GM19468 (cell line): ENCODE results near the gene CPXM2.

Experiments used
- ATAC-seq: cut with Tn5 transposase; IDR thresholded peaks from one replicate; pipeline ENCODE4 v1.9.1; 2021; ENCODE audit warnings: mild to moderate bottlenecking, moderate library complexity, moderate number of reproducible peaks; ENCODE audit not compliant: unreplicated experiment; ENCODE audit errors: extremely low read depth

The CPXM2 gene

DNA sequence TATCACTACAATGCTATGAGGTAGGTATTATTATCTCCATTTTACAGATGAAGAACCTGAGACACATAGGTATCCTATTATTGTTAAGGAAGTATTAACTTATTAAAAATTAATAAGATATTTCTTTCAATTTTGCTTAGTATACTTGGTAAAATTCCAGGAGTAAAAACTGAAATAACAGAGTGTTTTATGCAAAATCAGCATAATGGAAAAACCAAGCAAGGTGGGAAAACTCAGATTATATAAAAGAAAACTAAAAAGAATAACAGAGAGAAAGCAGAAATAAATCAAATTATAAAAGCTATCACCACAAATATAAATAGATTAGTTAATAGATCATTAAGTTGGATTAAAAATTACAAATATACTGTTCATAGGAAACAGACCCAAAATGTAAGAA lies 82.0 kb downstream of the CPXM2 start:
- no peak for ATAC-seq

DNA sequence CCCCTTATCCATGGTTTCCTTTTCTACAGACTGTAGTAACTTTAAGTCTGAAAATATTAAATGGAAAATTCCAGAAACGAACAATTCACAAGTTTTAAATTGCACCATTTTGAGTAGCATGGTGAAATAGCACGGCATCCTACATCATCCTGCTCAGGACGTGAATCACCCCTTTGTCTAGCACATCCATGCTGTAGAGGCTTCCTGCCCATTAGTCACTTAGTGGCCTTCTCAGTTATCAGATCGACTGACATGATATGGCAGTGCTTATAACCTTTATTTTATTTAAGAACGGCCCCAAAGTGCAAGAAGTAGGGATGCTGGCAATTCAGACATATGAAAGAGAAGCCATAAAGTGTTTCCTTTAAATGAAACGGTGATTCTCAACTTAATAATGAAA lies 82.7 kb downstream of the CPXM2 start:
- ATAC-seq: no peak

DNA sequence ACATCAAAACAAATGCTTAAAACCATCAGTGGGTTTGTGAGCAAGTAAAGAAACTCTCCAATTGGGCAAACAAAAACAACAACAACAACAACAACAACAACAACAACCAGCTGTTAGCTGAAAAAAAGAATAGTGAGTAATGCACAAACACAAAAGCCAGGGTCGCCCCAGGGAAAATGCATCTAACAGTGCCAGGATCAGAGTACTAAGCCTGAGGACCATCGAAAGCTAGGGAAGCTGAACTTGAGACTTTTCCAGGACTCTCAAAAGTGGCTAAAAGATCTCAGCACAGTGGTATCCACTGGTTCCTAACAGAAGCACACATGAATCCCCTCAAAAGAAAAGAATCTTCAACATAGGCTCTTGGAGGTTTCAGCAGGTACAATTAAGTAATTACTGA lies 83.3 kb downstream of the CPXM2 start:
- ATAC-seq: no peak

DNA sequence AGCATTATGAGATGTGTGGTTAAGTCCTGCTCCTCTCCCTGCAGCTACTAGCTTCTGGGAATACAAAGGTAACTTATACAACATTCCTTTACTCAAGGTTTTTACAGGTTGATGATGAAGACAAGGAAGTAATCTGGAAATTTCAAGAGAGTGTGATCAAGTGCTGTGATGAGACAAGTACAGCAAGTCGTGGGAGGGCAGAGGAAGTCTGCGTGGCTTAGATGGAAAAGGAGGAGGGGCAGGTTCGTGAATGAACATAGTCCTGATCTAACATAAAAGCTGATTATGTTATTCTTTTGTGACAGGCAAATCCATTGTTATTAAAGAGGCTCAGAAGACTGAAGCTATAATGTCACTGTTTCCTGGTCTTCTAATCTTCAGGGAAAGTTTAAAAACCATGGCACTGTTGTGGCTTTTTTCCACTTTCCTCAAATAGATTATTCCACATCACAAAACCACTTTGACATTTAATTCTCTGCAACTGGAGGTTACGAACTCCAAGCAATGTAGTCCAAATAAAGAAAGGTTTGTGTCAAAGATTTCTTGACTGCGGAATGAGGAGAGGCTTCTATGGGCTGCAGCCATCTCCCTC lies 84.1 kb downstream of the CPXM2 start:
- no peak for ATAC-seq

DNA sequence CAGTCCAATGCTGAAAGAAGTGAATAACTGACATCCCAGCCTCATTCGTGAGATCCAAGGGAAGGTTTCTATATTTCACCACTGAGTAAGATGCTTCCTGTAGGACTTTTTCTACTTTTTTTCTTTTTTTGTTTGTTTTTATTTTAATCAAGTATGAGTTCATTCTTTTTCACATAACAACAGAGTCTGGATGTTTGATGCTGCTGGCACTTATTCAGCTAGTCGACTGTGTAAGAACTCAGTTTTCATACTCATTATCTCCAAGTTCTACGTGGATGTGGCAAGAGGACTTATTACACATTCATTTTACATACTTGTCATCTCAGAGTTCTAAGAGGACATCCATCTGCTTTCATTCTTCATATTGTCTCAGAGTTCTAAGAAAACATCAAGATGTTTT lies 86.9 kb downstream of the CPXM2 start:
- ATAC-seq: no peak

DNA sequence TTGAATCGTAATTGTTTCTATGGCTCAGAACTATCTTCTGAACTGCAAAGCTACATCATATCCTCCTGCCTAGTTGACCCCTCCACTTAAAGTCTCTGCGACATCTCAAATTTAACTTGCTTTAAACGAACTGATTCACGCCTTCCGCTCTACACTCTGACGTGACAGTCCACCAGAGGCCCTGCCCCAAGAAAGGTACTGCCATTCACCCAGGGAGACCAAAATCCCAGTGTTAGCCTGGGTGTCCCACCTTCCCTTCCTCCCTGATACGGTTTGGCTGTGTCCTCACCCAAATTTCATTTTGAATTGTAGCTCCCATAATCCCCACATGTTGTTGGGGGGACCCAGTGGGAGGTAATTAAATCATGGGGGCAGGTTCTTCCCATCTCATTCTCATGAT lies 90.8 kb downstream of the CPXM2 start:
- ATAC-seq: no peak

DNA sequence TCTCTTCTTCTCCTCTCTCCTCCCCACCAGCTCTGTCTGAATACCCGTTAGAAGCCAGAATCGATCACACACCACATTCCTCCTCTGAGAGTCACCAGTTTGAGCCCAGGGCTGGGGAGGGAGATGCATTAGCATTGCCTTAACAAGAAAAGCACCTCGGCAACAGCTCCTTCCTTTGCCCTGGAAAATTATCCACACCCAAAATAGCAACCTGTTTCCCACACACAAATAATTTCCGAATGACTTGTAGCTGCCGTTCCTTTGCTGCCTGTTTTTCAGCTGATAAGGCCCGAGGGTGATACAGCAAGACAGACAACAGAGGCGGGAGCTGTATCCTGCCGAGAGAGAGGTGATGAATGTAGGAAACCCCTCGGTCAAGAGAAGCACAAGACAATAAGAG lies 91.3 kb downstream of the CPXM2 start:
- no peak for ATAC-seq

DNA sequence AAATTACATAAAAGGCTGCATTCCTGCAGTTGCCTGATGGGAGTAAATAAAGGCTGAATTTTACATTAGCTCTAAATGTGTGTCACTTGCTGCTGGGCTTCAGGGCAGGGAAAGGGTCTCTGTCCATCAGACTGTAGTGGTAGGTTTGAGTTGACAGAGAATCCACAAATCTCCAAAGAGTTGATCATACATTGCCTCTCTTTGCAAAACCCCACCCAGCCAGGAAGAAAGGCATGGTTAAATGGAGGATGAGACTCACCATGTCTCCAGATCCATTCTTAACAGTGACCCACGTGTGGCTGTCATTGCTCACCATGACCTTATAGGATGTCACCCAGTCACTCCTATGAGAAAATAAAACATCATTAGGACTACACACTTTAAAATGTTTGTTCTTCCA lies 92.8 kb downstream of the CPXM2 start:
- no peak for ATAC-seq

DNA sequence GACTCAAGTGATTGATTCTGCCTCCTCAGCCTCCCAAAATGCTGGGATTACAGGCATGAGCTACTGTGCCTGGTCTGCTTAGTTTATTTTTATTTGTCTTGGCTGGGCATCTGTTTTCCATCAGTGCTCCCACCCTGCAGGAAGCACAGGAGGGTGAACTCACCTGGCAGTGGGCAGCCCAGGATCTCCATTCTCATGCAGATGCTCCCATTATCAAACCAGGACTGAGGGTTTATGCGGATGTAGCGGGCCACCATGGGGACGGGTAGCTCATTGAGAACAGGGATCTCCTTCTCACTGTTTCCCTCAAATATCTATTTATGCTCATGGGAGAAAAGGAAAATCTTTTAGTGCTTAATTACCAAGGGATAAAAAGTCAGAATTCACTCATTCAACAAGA lies 93.8 kb downstream of the CPXM2 start:
- no peak for ATAC-seq

DNA sequence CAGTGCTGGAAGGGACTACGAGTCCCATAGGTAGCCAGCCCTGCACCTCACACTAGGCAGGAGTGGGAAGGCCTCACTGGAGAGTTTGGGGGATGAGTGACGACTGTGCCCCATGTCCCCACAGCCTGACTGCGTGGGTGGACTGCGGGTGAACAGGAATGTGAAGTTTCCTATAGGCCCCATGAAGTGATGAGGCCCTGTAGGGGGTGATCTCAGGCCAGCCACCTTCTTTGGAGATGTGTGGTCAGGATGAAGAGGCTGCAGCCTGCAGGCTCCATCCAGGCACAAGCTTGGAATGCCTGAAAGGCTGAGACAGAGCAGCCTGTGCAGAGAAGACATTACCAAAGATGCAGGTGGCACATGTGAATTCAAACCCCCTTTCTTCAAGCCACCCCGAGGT lies 94.9 kb downstream of the CPXM2 start:
- ATAC-seq: no peak

DNA sequence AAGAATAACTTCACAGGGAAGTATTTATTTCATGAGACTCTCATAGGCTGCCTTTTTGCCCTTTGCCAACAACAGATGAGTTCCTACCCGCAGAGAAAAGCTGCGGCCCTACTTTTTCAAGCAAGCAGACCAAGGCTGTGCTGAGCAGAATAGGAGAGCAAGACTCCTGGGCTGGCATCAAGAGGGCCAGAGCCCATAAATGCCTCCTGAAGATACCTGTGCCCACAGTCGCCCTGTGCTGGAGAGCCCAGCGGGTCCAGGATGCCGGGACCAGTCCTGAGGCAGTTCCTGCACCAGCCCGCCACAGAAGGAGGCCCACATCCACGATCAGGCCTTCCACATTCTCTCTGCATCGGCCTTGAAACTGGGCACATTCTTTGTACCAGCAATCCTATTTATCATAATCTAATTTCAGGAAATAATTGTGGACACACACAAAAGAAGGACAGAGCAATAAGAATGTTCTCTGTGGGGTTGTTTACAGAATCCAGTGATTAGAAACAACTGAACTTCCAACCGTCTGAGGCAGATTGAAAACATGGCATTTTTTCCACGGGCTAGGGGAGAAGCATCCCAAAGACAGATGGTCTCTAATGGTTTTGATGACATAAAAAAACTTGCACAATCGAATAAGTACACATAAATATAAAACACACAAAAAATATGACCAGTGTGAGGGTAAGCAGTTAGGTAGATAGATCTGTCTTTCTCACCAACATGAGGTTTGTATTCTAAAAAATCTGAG lies 95.6 kb downstream of the CPXM2 start:
- no peak for ATAC-seq

DNA sequence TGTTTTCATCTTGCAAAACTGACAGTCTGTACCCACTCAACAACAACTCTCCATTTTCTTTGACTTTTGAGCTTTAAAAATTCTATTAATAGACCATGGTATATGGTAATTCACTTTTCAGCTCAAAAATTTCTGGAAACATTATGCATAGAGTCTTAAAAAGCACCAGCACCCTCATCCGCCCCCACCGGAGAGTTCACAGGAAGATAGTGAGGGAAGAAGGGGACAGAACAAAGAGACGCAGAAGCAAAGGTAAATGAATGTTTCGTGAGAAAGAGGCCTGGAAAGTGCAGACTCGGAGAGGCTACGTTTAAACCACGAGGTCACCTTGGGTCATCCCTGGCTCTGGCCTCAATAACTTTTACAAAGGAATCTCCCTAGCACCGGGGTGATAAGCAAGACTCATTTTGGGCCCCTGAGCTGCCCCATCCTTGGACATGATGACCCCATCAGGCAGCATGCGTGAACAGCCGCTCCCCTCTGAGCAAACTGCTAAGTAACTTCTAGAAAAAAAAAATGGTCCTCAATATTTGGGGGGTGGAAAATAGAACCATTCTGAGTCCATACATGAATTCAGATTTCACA lies 96.3 kb downstream of the CPXM2 start:
- no peak for ATAC-seq

DNA sequence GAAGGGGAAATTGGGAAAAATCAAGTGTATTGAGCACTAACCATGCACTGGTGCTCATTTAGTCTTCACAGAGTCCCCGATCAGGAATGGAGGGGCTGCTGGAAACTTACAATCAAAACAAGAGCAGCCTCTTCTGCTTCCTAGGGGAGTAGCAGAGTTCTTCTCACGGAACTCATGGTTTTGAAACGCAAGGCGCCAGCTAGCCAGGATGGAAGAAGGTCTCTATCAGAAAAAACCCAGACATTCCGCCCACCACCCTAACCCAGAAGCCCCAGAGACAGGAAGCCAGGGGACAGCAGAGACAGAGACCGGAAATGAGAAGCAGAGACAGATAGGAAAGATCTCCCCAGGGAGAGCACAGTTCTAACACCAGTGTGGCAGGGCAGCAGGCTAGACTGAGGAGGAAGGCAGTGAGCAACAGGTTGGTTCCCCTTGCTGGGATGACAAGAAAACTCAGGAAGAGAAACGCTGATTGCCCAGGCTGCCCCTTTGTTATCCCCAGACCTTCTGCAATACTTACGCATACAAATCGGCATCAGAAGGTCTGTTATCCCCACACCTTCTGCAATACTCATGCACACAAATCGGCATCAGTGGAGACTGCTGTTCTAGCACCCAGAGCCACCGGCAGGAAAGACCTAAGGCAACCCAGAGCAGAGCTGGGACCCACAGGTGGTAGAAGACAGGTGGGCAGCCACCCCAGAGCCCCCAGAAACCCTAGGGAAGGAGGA lies 99.2 kb downstream of the CPXM2 start:
- ATAC-seq: no peak

DNA sequence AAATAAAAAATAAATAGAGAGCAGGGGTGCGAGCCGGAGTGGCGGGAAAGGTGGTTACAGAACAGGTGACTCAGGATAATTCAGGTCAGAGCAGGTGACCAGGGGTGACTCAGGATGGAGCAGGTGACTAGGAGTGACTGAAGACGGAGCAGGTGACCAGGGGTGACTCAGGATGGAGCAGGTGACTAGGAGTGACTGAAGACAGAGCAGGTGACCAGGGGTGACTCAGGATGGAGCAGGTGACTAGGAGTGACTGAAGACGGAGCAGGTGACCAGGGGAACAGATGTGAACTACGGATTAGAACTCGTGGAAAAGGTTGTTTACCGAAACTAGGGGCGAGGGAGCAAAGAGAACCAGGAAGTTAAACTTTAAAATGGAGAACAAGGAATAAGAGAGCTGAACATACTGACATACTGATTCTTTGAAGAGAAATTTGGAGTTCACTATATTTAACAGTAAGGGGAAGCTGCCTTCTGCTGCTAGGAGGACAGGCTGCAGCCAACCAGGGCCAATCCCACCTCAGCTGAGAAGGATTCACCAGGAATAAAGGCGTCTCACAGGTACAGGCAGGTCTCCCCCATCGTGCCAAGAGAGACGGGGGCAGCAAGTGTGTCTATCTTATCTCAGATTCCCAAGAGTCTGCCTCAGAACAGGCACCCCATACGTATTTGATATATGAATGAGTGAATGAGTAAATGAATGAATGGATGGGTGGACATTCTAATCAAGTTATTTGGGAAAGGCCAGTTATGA lies 101.3 kb downstream of the CPXM2 start:
- no peak for ATAC-seq

DNA sequence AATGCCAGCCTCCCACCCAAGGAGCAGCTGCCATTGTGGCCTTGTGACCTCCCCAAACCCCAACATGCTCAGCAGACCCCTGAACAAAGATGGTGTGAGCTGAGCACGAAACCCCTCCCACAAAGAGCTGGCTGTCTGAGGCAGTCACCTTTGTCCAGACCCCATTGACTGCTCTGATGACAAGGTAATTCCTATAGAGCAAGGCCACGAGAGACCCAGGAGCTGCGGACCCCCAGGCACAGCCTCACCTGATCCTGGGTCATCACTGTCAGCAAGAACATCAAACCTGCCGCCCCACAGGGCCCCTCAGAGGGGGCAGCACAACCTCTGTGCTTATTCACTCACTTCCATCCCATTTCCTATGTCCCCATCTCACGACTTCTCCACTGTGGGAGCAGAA lies 102.6 kb downstream of the CPXM2 start:
- no peak for ATAC-seq

DNA sequence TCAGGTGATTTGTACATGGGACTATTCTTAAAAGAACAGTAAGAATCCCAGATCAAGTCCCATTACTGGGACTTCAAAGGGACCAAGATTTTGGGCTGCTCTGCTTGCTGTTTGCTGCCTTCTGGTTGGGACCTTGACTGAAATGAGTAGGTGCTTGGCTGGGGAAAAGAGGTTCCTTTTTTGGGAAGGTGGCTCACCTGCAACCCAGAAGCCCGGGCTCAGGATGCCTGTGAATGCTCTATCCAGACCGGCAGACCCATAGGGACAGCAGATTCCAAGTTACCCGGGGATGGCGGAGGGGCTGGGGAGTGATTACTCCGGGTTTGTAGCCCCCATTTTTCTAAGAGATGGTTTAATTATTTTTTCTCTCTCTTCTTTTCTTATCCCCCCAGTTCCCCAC lies 104.0 kb downstream of the CPXM2 start:
- no peak for ATAC-seq

DNA sequence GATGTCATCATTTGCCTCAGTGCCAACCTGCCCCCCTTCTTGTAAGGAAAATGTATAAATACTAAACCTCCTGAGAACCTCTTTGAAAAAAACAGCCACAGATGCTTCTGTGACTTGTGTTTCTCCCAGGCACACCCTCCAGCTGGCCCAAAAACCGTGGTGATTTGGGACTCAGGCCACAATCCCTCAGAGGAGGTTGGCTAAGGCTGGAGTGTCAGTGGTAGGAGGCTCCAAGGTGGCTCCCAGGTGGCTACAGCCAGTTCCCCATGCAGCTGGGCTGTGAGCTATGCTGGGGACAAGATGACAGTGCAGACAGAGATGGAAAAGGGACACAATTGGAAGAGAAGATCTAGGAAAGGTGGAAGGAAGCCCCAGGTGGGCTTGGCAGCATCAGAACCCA lies 104.7 kb downstream of the CPXM2 start:
- no peak for ATAC-seq

DNA sequence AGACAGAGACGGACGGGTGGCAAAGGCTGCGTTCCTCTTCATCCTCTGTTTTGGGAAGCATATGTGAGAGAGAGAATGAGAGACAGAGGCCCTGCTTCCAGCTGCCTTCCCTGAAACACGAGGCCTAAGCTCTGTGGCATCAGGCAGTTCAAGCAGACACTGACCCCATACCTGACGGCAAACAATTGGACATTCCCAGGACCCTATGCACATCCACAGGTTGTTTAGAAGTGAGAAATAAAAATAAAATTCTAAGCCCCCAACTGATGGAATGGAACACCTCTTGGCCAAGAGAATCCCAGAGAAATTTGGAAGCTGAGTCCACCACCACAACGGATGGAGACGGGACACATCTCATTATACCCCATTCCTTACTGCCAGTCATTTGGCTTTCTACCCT lies 105.3 kb downstream of the CPXM2 start:
- ATAC-seq: no peak

DNA sequence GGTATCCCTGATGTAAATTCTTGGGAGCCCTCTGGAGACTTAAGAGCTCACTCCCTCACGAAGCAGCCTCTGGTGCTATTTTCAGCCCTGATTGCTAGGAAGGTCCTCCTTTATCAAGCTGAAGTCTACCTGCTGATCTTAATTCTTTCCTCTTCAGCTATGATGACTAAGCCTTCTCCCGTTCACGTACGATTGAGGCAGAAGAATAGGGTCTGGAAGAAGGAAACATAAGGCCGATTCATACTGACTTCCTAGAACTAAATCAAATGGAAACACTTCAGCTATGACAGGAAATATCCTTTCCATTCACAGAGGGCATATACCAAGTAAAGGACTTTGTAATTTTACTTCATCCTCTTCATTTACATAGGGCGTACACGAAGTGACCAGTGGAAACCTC lies 107.0 kb downstream of the CPXM2 start:
- no peak for ATAC-seq

DNA sequence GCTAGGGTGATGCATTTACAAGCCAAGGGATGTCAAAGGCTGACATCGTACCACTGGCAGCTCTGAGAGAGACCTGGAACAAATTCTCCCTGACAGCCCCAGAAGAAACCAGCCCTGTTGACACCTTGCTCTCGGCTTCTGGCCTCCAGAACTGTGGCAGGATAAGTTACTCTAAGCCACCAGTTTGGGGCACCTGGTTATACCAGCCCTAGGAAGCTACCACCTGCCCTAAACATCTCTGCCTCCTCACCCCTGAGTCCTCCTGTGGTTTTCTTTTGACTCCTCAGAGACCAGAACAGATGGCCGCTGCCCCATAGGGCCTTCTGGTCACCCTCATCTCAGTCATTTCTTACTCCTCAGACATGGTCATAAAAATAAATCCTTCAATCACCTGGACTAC lies 107.4 kb downstream of the CPXM2 start:
- ATAC-seq: no peak

DNA sequence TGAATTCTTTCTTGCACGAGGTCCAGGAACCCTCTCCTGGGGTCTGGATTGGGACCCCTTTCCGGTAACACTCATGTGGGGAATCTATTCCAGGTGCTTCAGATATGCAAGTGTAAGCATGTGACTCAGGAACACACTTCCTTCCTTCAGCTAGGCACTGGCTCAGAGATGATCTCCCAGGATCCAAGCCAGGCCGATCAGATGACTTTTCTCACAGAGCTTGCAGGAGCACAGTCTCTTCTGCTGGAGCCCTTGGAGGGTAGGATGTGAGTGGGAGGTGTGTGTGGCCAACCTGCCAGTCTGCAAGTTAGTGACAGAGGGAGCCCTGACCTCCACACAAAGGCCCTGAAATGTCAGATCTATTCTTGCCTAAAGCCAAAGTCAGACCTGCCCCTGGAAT lies 108.3 kb downstream of the CPXM2 start:
- no peak for ATAC-seq
